HEK293 (cell line): ENCODE measurements around the gene SERTAD4.
A peak's percentile ranks its signal among the peaks of the same experiment; 100 is the strongest.

Experiments used
- ATF2 ChIP-seq: fragments of 450-650 bp; formaldehyde crosslinking; IDR thresholded peaks from 2 replicates; pipeline ENCODE4 v1.5.1; 2016; ENCODE audit warnings: missing biosample characterization, missing genetic modification characterization, low read depth
- GLIS2 ChIP-seq: fragments of 450-650 bp; formaldehyde crosslinking; IDR thresholded peaks from 2 replicates; pipeline ENCODE4 v1.5.1; 2016; ENCODE audit warnings: missing biosample characterization, missing genetic modification characterization
- HOXA7 ChIP-seq: sonication (generic); formaldehyde crosslinking; IDR thresholded peaks from 2 replicates; pipeline ENCODE4 v1.8.1; 2022; ENCODE audit warnings: missing genetic modification reagents, borderline replicate concordance
- HOXD13 ChIP-seq: sonication (generic); formaldehyde crosslinking; IDR thresholded peaks from 2 replicates; pipeline ENCODE4 v1.8.0; 2022; ENCODE audit warnings: missing genetic modification reagents, borderline replicate concordance
- INSM2 ChIP-seq: fragments of 450-650 bp; formaldehyde crosslinking; IDR thresholded peaks from 2 replicates; pipeline ENCODE4 v1.5.1; 2016; ENCODE audit warnings: missing biosample characterization, missing genetic modification characterization
- PBX3 ChIP-seq: sonication (generic); formaldehyde crosslinking; IDR thresholded peaks from 2 replicates; pipeline ENCODE4 v1.8.1; 2022; ENCODE audit warnings: mild to moderate bottlenecking, moderate library complexity, missing genetic modification reagents
- SALL2 ChIP-seq: fragments of 450-650 bp; formaldehyde crosslinking; IDR thresholded peaks from 2 replicates; pipeline ENCODE4 v1.5.0; 2017; ENCODE audit warnings: missing biosample characterization, mild to moderate bottlenecking, missing genetic modification characterization, borderline replicate concordance
- SP7 ChIP-seq: fragments of 450-650 bp; formaldehyde crosslinking; IDR thresholded peaks from 2 replicates; pipeline ENCODE4 v1.5.1; 2016; ENCODE audit warnings: missing biosample characterization, missing genetic modification characterization
- TCF7L2 ChIP-seq: IDR thresholded peaks from 2 replicates; pipeline ENCODE4 v1.6.1; 2011; ENCODE audit warnings: low read depth, mild to moderate bottlenecking, inconsistent platforms, low read length, moderate library complexity, borderline replicate concordance
- ZBTB1 ChIP-seq: fragments of 450-650 bp; formaldehyde crosslinking; IDR thresholded peaks from 2 replicates; pipeline ENCODE4 v1.5.1; 2016; ENCODE audit warnings: missing biosample characterization, missing genetic modification characterization
- ZFHX2 ChIP-seq: fragments of 450-650 bp; formaldehyde crosslinking; conservative IDR thresholded peaks from 2 replicates; pipeline ENCODE4 v1.5.1; 2016; ENCODE audit warnings: missing biosample characterization, missing genetic modification characterization
- ZNF112 ChIP-seq: fragments of 450-650 bp; formaldehyde crosslinking; IDR thresholded peaks from 2 replicates; pipeline ENCODE4 v1.5.0; 2017; ENCODE audit warnings: missing biosample characterization, missing genetic modification characterization
- ZNF133 ChIP-seq: fragments of 450-650 bp; formaldehyde crosslinking; IDR thresholded peaks from 2 replicates; pipeline ENCODE4 v1.5.1; 2016; ENCODE audit warnings: missing biosample characterization, missing genetic modification characterization
- ZNF157 ChIP-seq: fragments of 450-650 bp; formaldehyde crosslinking; IDR thresholded peaks from 2 replicates; pipeline ENCODE4 v1.5.1; 2016; ENCODE audit warnings: missing biosample characterization, missing genetic modification characterization
- ZNF23 ChIP-seq: fragments of 450-650 bp; formaldehyde crosslinking; IDR thresholded peaks from 2 replicates; pipeline ENCODE4 v1.5.1; 2016; ENCODE audit warnings: missing biosample characterization, missing genetic modification characterization, borderline replicate concordance
- ZNF239 ChIP-seq: fragments of 450-650 bp; formaldehyde crosslinking; IDR thresholded peaks from 2 replicates; pipeline ENCODE4 v1.5.1; 2016; ENCODE audit warnings: missing biosample characterization, missing genetic modification characterization
- ZNF24 ChIP-seq: fragments of 450-650 bp; formaldehyde crosslinking; IDR thresholded peaks from 2 replicates; pipeline ENCODE4 v1.5.1; 2016; ENCODE audit warnings: missing biosample characterization, missing genetic modification characterization
- ZNF248 ChIP-seq: fragments of 450-650 bp; formaldehyde crosslinking; IDR thresholded peaks from 2 replicates; pipeline ENCODE4 v1.5.1; 2017; ENCODE audit warnings: missing biosample characterization, missing genetic modification characterization
- ZNF274 ChIP-seq, 2 experiments: fragments of 200-500 bp in 1 of 2; fragments of 450-650 bp in 1 of 2; sonication (Bioruptor generic) in 1 of 2; formaldehyde crosslinking in 1 of 2; IDR thresholded peaks; 2 replicates each; pipeline versions ENCODE4 v1.5.1 to v1.6.1; 2014 to 2016; ENCODE audit warnings: borderline replicate concordance in 1 of 2, inconsistent platforms in 1 of 2, low read length in 1 of 2, missing biosample characterization in 1 of 2, missing genetic modification characterization in 1 of 2
- ZNF341 ChIP-seq: fragments of 450-650 bp; formaldehyde crosslinking; IDR thresholded peaks from 2 replicates; pipeline ENCODE4; 2016; ENCODE audit warnings: low read depth, missing biosample characterization, missing genetic modification characterization
- ZNF416 ChIP-seq: fragments of 450-650 bp; formaldehyde crosslinking; IDR thresholded peaks from 2 replicates; pipeline ENCODE4 v1.5.1; 2016; ENCODE audit warnings: missing biosample characterization, missing genetic modification characterization
- ZNF624 ChIP-seq: fragments of 450-650 bp; formaldehyde crosslinking; IDR thresholded peaks from 2 replicates; pipeline ENCODE4 v1.5.1; 2017; ENCODE audit warnings: missing biosample characterization, missing genetic modification characterization
- ZNF639 ChIP-seq: fragments of 450-650 bp; formaldehyde crosslinking; IDR thresholded peaks from 2 replicates; pipeline ENCODE4 v1.5.1; 2016; ENCODE audit warnings: missing biosample characterization, missing genetic modification characterization
- ZNF660 ChIP-seq: fragments of 450-650 bp; IDR thresholded peaks from 2 replicates; pipeline ENCODE4 v1.5.1; 2018; ENCODE audit warnings: missing biosample characterization, mild to moderate bottlenecking, missing genetic modification characterization
- ZNF677 ChIP-seq: fragments of 450-650 bp; IDR thresholded peaks from 2 replicates; pipeline ENCODE4 v1.5.0; 2018; ENCODE audit warnings: missing biosample characterization, mild to moderate bottlenecking, missing genetic modification characterization, moderate library complexity
- ZNF701 ChIP-seq: fragments of 450-650 bp; formaldehyde crosslinking; IDR thresholded peaks from 2 replicates; pipeline ENCODE4 v1.5.1; 2016; ENCODE audit warnings: missing biosample characterization, missing genetic modification characterization
- ZNF704 ChIP-seq: fragments of 450-650 bp; formaldehyde crosslinking; IDR thresholded peaks from 2 replicates; pipeline ENCODE4 v1.5.1; 2016; ENCODE audit warnings: missing biosample characterization, missing genetic modification characterization
- ZNF76 ChIP-seq: fragments of 450-650 bp; formaldehyde crosslinking; IDR thresholded peaks from 2 replicates; pipeline ENCODE4; 2016; ENCODE audit warnings: low read depth, missing biosample characterization, missing genetic modification characterization, borderline replicate concordance
- ZNF791 ChIP-seq: fragments of 450-650 bp; formaldehyde crosslinking; IDR thresholded peaks from 2 replicates; pipeline ENCODE4 v1.5.1; 2016; ENCODE audit warnings: missing biosample characterization, missing genetic modification characterization
- ZNF792 ChIP-seq: fragments of 450-650 bp; formaldehyde crosslinking; IDR thresholded peaks from 2 replicates; pipeline ENCODE4 v1.5.1; 2016; ENCODE audit warnings: missing biosample characterization, missing genetic modification characterization
- ZNF837 ChIP-seq: fragments of 450-650 bp; formaldehyde crosslinking; IDR thresholded peaks from 2 replicates; pipeline ENCODE4 v1.5.1; 2016; ENCODE audit warnings: missing biosample characterization, missing genetic modification characterization
- ZSCAN5A ChIP-seq: fragments of 450-650 bp; formaldehyde crosslinking; IDR thresholded peaks from 2 replicates; pipeline ENCODE4 v1.5.1; 2016; ENCODE audit warnings: missing biosample characterization, missing genetic modification characterization

Gene SERTAD4

GRCh38 chr1:210233495-210234328 is 1.1 kb downstream of the SERTAD4 start (continued):
- TF ChIP-seq ZBTB1 (tag by site-specific recombination): 0 out of 2 replicates have a peak, but pooled peaks have one; percentile 13
- peak; percentile 95 for TF ChIP-seq GLIS2 (tag by site-specific recombination)
- no peak for TF ChIP-seq ZNF837 (tag by site-specific recombination)
- TF ChIP-seq ZNF112 (tag by site-specific recombination): no peak
- TF ChIP-seq ZNF341: peak; percentile 56
- TF ChIP-seq ZNF23: no peak
- peak; percentile 39 for TF ChIP-seq ZNF639 (tag by site-specific recombination)
- no peak for TF ChIP-seq ZNF791
- no peak for TF ChIP-seq ZNF701 (tag by site-specific recombination)
- no peak for TF ChIP-seq PBX3 (CRISPR knock-in tag)
- no peak for TF ChIP-seq INSM2 (tag by site-specific recombination)
- TF ChIP-seq ZNF624 (tag by site-specific recombination): no peak
- TF ChIP-seq ZNF704: no peak
- 0 out of 2 replicates have a peak, but pooled peaks have one; percentile 41 for TF ChIP-seq ZNF24 (tag by site-specific recombination)
- TF ChIP-seq ZNF76: peak; percentile 74; the same call in 1 of the 2 replicates
- TF ChIP-seq ZSCAN5A (tag by site-specific recombination): peak; percentile 9; the same call in 1 of the 2 replicates
- no peak for TF ChIP-seq ZNF133 (tag by site-specific recombination)
- TF ChIP-seq ZNF274 (IDR thresholded peaks at IDR 0.05; ENCODE audit: low read length): no peak
- no peak for TF ChIP-seq ZNF274 (tag by site-specific recombination; IDR thresholded peaks at IDR 0.05; ENCODE audit: borderline replicate concordance)
- TF ChIP-seq SALL2 (tag by site-specific recombination): no peak
- no peak for TF ChIP-seq ZNF677 (tag by site-specific recombination)
- TF ChIP-seq TCF7L2: no peak
- TF ChIP-seq ZNF660 (tag by site-specific recombination): no peak; the same call in 1 of the 2 replicates
- peak; percentile 94 for TF ChIP-seq ZFHX2 (tag by site-specific recombination)
- no peak; the same call in 1 of the 2 replicates for TF ChIP-seq ZNF239 (tag by site-specific recombination)
- no peak for TF ChIP-seq ZNF416 (tag by site-specific recombination)
- TF ChIP-seq HOXD13 (CRISPR knock-in tag): no peak
- no peak for TF ChIP-seq ZNF792 (tag by site-specific recombination)
- no peak for TF ChIP-seq HOXA7 (CRISPR knock-in tag)
- no peak for TF ChIP-seq ZNF157 (tag by site-specific recombination)
- no peak for TF ChIP-seq ZNF248 (tag by site-specific recombination)
- peak; percentile 78; the same call in 1 of the 2 replicates for TF ChIP-seq SP7 (tag by site-specific recombination)
- TF ChIP-seq ATF2 (tag by site-specific recombination): no peak
